Activated CD4-positive, alpha-beta T cell treated with anti-CD3 and anti-CD28 coated beads, Interleukin-2, amount 50 U/mL, for 24 hours (primary cell): ENCODE data around the gene DNMT3A.
A peak's percentile ranks its signal among the peaks of the same experiment; 100 is the strongest.
"Not testable (repeated sequence)": the region's sequence is repeated elsewhere in the genome, so short reads cannot be mapped to it uniquely, and the experiment has no call there.

Source experiments
- DNase-seq, 2 donors: peaks; one replicate each; pipeline ENCODE4 v3.0.0-alpha.2; 2020; ENCODE audit warnings: low read depth in 1 of 2, low spot score in 1 of 2

DNMT3A gene

DNA sequence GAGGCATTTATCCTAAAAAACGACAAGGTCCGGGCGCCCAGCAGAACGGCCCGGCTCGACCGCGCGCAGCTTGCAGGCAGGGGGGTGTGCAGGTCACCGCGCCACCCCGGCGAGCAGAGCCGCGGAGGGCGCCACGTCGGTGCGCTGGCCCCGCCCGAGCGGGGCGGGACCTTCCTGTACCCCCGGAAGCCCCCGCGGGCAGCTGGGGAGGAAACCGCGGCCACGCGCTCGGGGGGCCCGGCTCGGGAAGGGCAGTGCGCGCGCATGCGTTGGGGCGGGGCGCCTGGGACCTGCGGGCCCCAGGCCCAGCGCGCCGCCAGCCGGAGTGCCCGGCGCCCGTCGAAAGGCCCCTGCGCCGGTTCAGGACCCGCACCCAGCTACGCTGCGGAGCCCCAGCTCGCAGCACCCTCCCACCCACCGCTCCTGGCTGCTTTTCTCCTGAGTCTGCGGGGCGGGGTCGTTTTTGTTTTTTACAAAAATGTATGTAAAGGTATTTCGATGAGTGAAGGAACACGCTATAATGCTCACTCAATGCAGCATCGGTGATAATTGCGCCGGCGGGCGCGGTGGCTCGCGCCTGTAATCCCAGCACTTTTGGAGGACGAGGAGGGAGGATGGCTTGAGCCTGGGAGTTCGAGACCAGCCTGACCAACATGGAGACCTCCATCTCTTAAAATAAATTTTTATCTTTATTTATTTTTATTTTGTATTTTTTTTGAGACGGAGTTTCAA is 125.6 kb downstream of the DNMT3A start:
- DNase-seq, result peak; percentile 58 to 71

DNA sequence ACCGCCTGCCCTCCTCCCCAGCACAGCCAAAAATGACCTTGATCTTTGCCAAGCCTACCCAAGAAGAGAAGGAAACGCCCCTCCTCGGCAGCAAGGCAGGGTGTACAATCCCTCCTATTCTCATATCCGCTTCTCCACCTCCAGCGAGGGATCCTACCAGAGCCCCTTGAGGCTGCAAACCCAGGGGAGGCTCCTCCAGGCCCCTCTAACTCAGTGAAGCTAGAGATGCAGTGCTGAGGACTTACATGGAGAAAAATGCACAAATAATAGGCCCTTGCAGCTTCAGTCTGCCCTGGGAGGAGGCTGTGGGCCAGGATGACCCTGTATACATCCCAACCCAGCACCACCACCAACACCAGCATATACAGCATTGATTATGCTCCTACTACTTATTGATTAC is 126.5 kb downstream of the DNMT3A start:
- DNase-seq, result no peak

DNA sequence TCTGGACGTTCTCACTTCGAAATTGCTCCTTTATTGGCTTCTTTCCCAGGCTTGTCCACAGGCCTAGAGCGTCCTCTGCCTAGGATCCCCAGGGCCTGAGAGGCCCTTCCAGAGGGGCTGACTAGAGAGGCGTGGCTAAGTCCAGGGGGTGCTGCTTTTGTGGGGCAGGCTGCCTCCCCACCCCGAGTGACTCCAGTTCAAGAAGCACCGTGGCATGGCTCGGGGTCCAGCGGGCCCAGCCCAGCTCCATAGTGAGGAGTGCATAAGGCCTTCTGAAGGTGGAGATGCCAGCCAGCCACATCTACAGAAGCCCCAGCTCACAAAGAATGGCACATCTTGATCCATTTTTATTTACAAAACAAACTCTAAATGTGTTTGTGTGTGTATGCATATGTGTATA is 128.5 kb downstream of the DNMT3A start:
- no peak for DNase-seq

DNA sequence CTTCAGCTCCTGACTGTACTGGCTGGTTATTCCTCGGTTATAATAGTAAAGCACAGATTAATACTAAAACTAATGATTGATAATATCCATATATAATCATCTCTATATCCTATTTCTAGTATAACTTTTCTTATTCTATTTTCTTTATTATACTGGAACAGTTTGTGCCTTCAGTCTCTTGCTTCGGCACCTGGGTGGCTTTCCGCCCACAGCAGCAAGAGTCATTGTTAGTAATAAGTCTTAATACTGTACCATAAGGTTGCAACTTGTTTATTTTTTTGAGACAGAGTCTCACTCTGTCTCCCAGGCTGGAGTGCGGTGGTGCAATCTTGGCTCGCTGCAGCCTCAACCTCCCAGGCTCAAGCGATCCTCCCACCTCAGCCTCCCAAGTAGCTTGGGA is 130.8 kb downstream of the DNMT3A start:
- DNase-seq, result not testable (repeated sequence)

DNA sequence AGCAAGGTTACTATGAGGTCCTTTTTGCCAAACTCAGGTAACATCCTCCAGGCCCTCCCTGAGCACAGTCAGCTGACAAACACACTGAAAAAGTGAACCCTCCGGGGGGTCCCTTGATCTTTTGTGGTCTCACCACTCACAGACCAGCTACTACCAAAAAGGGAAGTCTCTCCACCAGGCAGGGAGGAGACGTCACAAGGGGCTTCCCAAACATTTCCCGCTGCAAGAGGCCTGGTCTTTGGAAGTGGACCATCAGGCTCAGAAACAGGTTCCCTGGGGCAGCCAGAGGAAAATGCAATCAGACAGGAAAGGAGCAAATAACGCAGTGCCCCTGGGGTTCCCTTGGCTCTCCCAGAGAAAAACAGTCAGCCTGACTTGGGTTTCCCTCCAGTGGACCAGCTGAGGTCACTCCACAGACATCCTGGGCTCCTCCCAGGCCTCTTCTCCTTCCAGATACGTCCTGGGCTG is 134.6 kb downstream of the DNMT3A start:
- no peak for DNase-seq

DNA sequence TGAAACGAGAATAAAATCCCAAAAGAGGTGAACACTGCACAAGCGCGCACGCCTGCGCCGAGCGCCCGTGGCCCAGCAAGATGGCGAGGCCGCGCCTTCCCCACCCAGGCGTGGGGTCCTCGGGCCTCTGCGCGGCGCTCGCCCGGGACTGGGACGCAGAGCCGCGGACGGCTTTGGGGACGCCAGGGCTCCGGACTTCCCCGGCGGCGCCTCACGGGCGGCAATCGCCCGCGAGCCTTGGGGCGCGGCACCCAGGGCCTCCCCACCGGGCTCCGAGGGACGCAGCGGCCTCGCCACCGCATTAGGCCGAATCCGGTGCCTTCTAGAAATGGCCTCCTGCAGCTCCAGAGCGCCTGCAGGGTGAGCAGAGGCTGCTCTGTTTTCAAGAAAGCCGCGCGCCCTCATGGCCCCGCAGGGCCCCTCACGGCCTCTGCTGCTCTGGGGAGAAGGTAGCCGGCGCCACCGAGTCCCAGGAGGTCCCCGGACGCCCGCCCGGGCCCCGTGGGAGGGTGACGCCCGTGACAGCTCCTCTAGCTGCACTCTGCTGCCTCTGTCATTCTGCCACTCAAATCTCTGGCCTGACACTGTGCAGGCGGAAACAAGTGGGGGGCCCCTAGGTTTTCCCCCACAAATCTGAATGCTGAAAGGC is 137.4 kb downstream of the DNMT3A start:
- DNase-seq, result no peak

DNA sequence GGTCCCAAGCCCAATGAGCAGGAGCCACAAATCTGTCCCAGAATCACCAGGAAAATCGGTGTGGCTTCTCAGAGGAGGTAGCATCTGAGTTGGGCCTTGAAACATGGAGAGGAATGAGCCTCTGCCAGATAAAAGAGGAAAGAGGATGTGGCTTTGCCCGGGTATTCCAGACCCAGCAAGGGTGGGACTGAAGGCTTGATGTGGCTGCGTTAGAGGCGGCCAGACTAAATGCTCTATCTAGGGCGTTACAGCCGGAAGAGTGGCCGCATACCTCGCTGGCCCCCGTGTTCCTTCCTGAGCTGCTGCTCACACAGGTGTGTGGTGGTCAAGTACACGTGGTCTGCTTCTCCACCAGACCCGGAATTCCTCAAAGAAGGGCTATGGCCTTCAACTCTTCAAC is 139.4 kb downstream of the DNMT3A start:
- no peak for DNase-seq

DNA sequence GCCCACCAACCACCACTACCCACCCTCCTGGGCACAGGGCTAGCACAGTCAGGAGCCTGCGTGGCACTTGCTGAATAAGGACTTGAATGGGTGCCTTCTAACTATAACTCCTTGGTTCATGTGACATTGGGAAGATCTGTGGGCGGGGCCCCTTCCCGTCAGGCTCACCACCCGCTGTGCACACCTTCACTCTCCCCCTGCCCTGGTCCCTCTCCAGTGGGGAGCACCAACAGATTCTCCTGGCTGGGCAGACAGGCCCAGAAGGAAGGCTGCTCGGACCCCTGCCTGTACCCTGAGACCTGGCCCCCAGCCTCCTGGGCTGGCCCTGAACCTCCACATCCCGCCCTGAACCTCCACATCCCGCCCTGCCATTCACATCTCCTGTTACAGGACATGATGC is 139.9 kb downstream of the DNMT3A start:
- no peak for DNase-seq

DNA sequence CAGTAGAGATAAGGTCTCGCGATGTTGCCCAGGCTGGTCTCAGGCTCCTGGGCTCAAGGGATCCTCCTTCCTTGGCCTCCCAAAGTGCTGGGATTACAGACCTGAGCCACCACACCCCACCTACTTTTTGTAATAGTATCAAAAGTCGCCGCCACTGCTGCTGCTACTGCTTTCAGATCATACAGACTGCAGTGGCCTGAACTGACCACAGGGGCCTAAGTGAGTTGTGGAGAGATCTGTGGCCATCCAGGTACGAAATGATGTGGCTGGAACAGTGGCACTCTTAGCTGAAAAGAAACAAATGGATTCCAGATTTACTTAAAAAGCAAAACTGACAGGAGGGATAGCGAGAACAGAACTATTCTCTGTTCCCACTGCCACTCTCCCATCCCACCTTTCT is 140.5 kb downstream of the DNMT3A start:
- DNase-seq, result no peak

DNA sequence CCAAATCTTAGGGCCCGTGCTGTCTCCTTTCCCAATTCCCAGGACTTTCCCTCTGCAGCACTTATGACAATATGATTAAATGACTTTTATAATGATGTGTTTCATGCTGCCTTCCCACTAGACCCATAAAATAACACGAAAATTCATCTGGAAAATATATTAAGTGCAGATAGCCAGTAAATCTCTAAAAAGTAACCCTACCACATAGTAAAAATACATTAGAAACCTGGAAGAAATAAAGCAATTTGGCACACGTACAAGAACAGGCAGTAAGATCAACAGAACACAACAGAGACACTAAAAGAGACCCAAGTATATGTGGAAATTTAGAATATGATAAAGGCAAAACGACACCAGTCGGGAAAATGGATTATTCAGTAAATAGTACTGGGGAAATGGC is 143.1 kb downstream of the DNMT3A start:
- no peak for DNase-seq

DNA sequence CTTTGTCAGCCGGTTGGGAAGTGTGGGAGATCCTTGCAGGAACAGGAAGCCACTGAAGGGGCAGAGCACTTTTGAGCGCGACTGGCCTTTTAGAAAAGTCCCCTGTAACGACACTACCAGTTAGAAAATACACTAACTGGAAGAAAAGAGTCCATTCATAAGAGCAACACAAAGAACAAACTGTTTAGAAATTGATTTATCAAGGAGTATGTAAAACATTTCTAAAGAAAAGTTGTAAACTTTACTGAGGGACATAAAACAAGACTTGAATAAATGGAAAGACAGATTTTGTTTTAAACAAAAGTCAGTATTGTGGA is 143.6 kb downstream of the DNMT3A start:
- no peak for DNase-seq

DNA sequence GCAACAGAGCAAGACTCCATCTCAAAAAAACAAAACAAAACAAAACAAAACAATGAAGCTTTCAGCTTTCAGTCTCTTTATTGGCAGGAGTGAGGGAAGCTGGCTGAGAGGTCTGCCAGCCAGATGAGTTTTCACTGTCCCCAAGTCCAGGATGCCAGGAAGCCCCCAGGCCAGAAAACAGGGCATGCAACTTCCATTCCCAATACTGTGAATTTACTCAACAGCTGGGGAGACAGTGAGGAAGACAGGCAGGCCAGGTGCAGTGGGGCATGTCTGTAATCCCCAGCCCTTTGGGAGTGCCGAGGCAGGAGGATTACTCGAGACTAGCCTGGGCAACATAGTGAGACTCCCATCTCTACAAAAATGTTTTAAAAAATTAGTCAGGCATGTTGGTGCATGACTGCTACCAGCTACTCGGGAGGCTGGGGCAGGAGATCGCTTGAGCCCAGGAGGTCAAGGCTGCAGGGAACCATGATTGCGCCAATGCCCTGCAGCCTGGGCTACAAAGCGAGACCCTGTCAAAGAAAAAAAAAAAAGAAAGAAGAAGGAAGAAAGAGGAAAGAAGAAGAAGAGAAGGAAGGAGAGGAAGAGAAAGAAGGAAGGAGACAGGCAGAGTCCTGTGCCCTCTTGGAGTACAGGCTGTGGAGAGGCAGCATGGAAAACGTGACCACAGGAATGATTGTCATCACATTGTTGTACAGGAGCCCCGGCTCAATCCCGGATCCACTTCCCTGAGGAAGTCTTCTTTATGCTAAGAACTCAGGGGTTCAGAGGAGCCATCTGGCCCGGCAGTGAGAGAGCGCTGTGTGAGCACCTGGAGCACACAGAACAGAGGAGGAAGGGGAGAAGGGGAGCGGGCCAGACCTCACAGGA is 144.2 kb downstream of the DNMT3A start:
- no peak for DNase-seq

DNA sequence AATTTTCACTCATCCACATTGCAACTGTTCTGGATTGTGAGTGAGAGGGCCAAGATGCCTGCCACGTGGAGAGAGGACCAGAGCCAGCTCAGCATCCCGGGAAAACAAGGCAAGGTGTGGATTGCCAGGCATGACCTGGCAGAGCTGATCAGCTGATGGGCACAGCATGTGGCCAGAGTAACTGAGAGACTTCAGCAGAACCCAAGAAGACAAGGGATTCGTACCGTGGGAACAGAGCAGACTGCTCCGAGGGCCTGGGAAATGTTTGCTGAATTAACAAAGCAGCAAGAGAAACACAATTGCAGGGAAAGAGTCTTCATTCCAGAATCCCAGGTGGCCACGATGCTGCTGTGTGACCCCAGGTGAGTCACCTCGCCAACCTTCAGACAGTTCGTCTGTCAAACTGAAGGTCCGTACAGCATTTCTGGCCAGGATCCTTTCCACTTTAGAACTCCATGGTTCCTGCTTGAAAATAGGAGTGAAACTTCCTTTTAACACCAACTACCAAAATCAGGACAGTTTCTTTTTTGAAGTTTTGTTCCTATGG is 147.1 kb downstream of the DNMT3A start:
- no peak for DNase-seq

DNA sequence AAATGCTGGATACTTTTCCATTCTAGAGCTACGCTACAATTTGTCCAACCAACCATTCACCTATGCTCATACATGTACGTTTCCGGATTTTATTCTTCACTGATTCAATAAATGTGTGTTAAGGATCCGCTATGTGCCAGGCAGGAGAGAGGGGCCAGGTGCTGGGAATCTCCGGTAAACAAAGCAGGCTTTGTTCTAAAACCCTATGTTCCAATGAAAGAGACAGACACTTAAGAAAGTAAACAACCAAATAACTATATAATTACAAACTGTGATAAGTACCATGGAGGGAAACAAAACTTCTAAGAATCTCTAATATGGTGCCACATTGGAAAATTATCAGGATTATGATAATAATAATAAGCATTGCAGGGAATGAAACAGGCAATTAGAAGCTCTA is 151.2 kb downstream of the DNMT3A start:
- no peak for DNase-seq

DNA sequence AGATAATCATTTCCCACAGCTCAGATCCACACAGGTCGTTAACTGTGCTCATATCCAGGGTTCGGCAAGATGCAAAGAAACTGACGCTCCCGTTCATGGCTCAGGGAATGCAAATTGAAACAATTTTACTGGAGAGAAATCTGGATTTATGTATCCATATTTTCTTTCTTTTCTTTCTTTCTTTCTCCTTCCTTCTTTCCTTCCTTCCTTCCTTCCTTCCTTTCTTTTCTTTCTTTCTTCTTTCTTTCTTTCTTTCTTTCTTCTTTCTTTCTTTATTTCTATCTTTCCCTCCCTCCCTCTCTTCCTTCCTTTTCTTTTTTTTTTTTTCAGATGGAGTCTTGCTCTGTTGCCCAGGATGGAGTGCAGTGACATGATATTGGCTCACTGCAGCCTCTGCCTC is 153.3 kb downstream of the DNMT3A start:
- no peak for DNase-seq

DNA sequence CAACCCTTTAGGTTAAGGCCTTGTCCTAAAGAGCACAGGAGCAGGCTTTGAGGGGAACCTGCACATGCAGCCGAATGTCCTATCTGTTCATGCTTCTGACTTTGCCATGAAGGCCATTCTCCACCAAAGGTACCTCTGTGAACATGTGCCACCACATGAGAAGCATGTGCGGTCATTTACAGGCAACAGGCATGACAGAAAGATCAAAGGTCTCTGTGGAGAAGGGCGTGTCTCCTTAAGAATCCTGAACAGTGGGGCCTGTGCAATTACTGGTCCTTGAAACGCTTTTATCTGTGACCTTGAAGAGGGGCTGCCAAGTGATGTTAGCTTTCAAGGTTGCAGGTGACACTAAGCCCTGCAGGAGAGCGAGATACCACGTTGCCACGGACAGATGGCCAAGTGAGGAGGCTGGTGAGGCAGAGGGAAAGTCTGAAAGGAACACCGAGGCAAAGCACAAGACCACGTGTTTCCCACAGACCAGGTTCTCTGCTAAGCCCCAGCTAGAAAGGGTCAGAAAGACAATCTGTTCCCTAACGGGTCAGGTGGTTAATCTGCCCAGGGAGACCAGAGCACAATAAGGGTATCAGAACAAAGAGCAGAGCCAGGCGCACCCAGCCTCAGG is 153.9 kb downstream of the DNMT3A start:
- DNase-seq, result no peak

DNA sequence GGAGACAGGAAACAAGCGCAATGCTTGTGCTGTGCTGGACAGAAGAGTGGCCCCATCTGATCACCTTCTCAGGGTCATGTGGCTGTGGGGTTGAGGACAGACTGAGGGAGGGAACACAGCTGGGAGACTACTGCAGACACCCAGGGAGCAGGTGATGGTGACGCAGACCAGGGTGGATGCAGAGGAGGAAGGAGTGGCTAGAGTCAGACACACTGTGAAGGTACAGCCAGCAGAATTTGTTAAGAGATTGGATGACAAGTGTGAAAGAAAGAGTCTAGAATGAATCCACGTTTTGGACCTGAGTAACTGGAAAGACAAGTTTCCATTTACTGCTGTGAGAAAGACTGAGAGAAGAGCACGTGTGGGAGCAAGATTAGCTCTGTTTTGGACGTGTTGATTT is 157.5 kb downstream of the DNMT3A start:
- DNase-seq, result no peak

DNA sequence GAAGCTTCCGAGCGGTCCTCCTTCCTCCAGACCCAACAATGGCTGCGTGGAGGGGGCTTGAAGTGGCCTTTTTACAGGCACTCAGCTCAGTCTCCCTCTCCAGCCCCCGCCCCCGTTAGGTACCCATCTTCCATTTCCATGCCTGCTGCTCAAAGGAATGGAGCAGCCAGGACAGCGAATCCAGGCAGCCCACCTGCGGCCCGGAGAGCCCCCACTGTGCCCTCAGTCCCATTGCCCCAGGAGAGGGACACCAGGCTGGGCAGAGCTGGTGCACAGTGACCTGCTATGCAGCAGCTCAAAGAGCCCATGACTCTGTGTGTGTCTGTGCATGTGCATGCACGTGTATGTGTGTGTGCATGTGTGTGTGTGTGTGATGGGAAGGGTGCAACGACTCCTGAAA is 162.7 kb downstream of the DNMT3A start:
- DNase-seq, result no peak
